ENCODE measurements around the gene SLC24A3. TPM values are rescaled to one million over a fixed set of nuclear protein-coding genes. Genes with fewer than 3 reads are reported as not detected.

The SLC24A3 gene
- total and polyA plus RNA-seq, 2 of the 13 experiments (the other 11 are each of a cell fraction or from before 2014, with no cell fraction given), result not detected

GRCh38 chr20:19185083-19185482, 27.4 kb upstream of the SLC24A3 start (continued):
- TF ChIP-seq NR0B2 (CRISPR knock-in tag; IDR thresholded peaks at IDR 0.05), result no peak
- no peak for TF ChIP-seq ZNF747 (CRISPR knock-in tag; IDR thresholded peaks at IDR 0.05; ENCODE audit: borderline replicate concordance)

GRCh38 chr20:19193349-19193748, 19.1 kb upstream of the SLC24A3 start:
- in situ Hi-C loops (cut with HindIII; ENCODE audit: extremely low pct_ligation_motif_present, low pct_unique_long_range_greater_than_20kb), result no loop called here
- H3K9ac ChIP-seq (ENCODE audit: insufficient read depth, low read depth, low read length), result no peak overlapping the region
- no peaks in the 10 kb centered on the region for H3K79me2 ChIP-seq (ENCODE audit: insufficient read depth, low read length)
- no TSS peak for BruUV-seq (replicated peaks)
- ChIA-PET POLR2A (no interaction called here), CTCF (ENCODE audit: low intra/inter-chr PET ratio, low total read pairs) (no interaction called here)
- WGBS (ENCODE audit: low lambda C conversion rate), result under 1% methylated on average over 5 of the region's 5 CpGs
- no peaks in the 10 kb centered on the region for H4K20me1 ChIP-seq (ENCODE audit: insufficient read depth, low read length)
- intact Hi-C loops (cut with micrococcal nuclease; ENCODE audit: unreplicated experiment), result no loop called here
- H3K4me2 ChIP-seq (ENCODE audit: low read depth, low read length), result peak overlapping the region; percentile 26; the same call in 1 of the 2 replicates
- ATAC-seq (peak; percentile 78), FAIRE-seq (no peak), DNase-seq (ENCODE audit: low spot score) (peak; percentile 27)
- H3K4me3 ChIP-seq (replicated peaks in 1 of 3; ENCODE audit: insufficient read depth in 1 of 3, low read depth in 2 of 3, low read length in 3 of 3), result no peak overlapping the region
- peak overlapping the region; percentile 33 for H2AFZ ChIP-seq (ENCODE audit: low read length)
- H3K9me3 ChIP-seq (ENCODE audit: low read length), result peaks cover 7% of the 10 kb centered on the region; the same call in 1 of the 2 replicates
- H3K36me3 ChIP-seq (replicated peaks in 1 of 2; ENCODE audit: control insufficient read depth in 1 of 2, insufficient read depth in 2 of 2, low read length in 2 of 2), result no peaks in the 10 kb centered on the region
- 0 out of 2 replicates have a peak, but pooled peaks have one; percentile 9 for TF ChIP-seq SOX5 (CRISPR knock-in tag; IDR thresholded peaks at IDR 0.05; ENCODE audit: borderline replicate concordance)
- TF ChIP-seq ZNF275 (CRISPR knock-in tag; IDR thresholded peaks at IDR 0.05; ENCODE audit: borderline replicate concordance), result no peak
- TF ChIP-seq NR2F6 (IDR thresholded peaks at IDR 0.05), result no peak
- TF ChIP-seq NR2F6 (CRISPR knock-in tag; IDR thresholded peaks at IDR 0.05), result 0 out of 2 replicates have a peak, but pooled peaks have one; percentile 38
- TF ChIP-seq ZBTB42 (CRISPR knock-in tag; IDR thresholded peaks at IDR 0.05), result no peak
- peak; percentile 54; the same call in 1 of the 2 replicates for TF ChIP-seq CREB1 (IDR thresholded peaks at IDR 0.05)
- TF ChIP-seq CREB1 (CRISPR knock-in tag; IDR thresholded peaks at IDR 0.05), result no peak
- TF ChIP-seq TBX2 (CRISPR knock-in tag; IDR thresholded peaks at IDR 0.05; ENCODE audit: borderline replicate concordance), result 0 out of 2 replicates have a peak, but pooled peaks have one; percentile 30
- no peak for TF ChIP-seq SOX6 (IDR thresholded peaks at IDR 0.05)
- 0 out of 2 replicates have a peak, but pooled peaks have one; percentile 28 for TF ChIP-seq SOX6 (CRISPR knock-in tag; IDR thresholded peaks at IDR 0.05)
- 0 out of 2 replicates have a peak, but pooled peaks have one; percentile 18 for TF ChIP-seq TFE3 (CRISPR knock-in tag; IDR thresholded peaks at IDR 0.05)
- no peak overlapping the region for H3K27ac ChIP-seq (ENCODE audit: extremely low read length, insufficient read depth, low read length)
- H3K4me1 ChIP-seq (ENCODE audit: insufficient read depth, low read length), result peaks cover 17% of the 10 kb centered on the region
- no peaks in the 10 kb centered on the region; a peak in 1 of 5 replicates for H3K27me3 ChIP-seq (ENCODE audit: control insufficient read depth in 1 of 2, insufficient read depth in 2 of 2, low read length in 2 of 2)
